Measurements from ENCODE around the gene SDK1. TPM values are rescaled to one million over a fixed set of nuclear protein-coding genes. Genes with fewer than 3 reads are reported as not detected.

The SDK1 gene
- total RNA-seq, 2 experiments from 2014 or later, result 0.20 to 0.25 TPM

DNA sequence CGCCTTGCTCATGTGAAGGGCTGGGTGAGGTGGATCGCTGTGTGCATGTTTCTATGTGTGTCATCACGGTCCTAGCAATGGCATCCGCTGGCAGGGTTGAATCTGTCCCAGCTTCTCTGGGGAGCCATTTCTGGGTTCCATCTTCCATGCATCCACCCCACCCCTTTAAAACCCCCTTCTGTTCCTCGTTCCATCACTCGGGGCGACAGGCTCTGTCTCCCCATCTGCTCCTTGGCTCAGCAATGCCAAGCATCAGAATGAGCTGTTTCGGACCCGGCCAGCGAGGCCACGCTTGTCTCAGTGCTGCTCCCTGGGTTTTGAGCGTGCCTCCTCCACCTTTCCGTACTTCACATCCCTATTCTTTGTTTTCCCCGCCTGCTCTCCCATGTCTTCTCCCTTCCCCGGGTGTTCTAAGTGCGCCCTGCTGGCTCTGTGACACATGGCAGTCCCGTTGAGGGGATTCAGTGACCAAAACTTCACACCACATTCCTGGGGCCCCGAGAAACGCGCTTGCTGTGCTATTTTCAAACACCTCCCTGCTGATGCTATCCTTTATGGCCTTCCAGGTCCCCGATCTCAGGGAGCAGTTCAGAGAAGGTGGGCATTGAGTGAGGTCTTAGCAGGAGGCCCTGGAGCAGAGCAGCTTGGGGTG is 827.0 kb downstream of the SDK1 start:
- DNase-seq (no peak), ATAC-seq (ENCODE audit: low read depth) (no peak)
- Mint-ChIP-seq H3K36me3 (no peaks in the 10 kb centered on the region), H3K9me3 (peaks cover 11% of the 10 kb centered on the region), H3K27ac (no peak overlapping the region), H3K27me3 (peaks cover 6% of the 10 kb centered on the region), H3K4me1 (peaks cover 4% of the 10 kb centered on the region), H3K4me3 (no peak overlapping the region)
- POLR2A ChIA-PET, result no interaction called here

DNA sequence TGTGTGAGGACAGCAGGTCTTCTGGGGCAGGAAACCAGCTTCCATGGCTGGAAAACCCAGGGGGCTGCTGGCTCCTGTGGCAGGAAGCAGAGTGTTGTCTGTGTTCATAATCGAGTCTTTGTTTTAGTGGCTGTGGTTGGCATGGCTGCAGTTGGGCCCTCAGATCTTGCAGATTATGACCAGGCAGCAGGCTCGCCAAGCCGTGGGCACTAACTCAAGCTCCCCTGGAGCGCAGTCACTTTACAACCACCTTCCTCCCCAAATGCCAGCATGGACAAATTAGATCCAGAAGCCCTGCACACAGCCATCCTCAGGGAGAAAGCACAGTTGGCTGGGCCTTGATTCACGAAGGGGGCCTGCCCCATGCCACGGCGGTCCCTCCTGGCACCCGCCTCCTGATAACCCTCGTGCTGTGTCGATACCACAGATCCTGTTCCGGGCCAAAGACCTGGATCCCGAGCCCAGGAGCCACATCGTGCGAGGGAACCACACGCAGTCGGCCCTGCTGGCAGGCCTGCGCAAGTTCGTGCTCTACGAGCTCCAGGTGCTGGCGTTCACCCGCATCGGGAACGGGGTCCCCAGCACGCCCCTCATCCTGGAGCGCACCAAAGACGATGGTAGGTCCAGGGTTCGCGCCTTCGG is 828.5 kb downstream of the SDK1 start:
- POLR2A ChIA-PET, result no interaction called here
- ATAC-seq (ENCODE audit: low read depth) (no peak), DNase-seq (no peak)

DNA sequence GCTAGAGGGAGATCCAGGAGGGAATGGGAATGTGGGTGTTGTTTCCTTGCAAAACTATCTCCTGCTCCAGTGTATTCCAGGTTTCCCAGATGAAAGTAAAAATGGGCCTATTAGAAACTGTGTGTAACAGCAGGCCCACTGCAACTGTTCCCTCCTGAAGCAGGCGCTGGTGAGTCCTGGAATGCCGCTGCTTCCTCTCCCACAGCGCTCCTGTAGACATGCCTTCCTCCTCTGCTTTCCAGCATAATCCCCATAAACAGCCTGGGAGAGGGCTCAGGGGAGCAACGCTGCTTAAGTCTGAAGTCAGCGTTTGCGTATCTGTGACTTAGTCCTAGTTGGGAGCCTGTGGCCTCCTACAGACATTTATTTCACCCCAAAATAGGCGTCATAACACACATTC is 830.0 kb downstream of the SDK1 start:
- Mint-ChIP-seq H3K9me3 (no peaks in the 10 kb centered on the region), H3K4me3 (no peak overlapping the region), H3K27me3 (peaks cover 2% of the 10 kb centered on the region), H3K27ac (no peak overlapping the region), H3K36me3 (no peaks in the 10 kb centered on the region), H3K4me1 (no peaks in the 10 kb centered on the region)
- DNase-seq (no peak), ATAC-seq (ENCODE audit: low read depth) (no peak)
- POLR2A ChIA-PET, result no interaction called here

More for the DNA sequence above, 828.5 kb downstream of the SDK1 start:
- H3K36me3 Mint-ChIP-seq, result no peaks in the 10 kb centered on the region
- no peak overlapping the region for H3K4me3 Mint-ChIP-seq
- no peak overlapping the region for H3K27ac Mint-ChIP-seq
- peaks cover 8% of the 10 kb centered on the region for H3K9me3 Mint-ChIP-seq
- no peaks in the 10 kb centered on the region for H3K4me1 Mint-ChIP-seq
- peaks cover 5% of the 10 kb centered on the region for H3K27me3 Mint-ChIP-seq

DNA sequence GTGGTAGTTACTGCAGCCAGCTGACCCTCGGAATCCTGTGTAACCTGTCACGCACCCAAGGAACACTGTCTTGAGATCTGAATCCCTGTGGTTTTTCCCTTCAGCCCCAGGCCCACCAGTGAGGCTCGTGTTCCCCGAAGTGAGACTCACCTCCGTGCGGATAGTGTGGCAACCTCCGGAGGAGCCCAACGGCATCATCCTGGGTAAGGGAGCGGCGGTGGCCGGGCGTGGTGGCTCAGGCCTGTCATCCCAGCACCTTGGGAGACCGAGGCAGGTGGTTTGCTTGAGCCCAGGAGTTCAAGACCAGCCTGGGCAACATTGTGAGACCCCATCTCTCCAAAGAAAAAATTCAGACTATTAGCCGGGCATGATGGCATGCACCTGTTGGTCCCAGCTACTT is 831.2 kb downstream of the SDK1 start:
- no peaks in the 10 kb centered on the region for H3K36me3 Mint-ChIP-seq
- no peak overlapping the region for H3K27ac Mint-ChIP-seq
- no peak for DNase-seq
- H3K4me1 Mint-ChIP-seq, result no peaks in the 10 kb centered on the region
- no peaks in the 10 kb centered on the region for H3K9me3 Mint-ChIP-seq
- H3K4me3 Mint-ChIP-seq, result no peak overlapping the region
- H3K27me3 Mint-ChIP-seq, result no peaks in the 10 kb centered on the region
- POLR2A ChIA-PET, result no interaction called here
- no peak for ATAC-seq (ENCODE audit: low read depth)

DNA sequence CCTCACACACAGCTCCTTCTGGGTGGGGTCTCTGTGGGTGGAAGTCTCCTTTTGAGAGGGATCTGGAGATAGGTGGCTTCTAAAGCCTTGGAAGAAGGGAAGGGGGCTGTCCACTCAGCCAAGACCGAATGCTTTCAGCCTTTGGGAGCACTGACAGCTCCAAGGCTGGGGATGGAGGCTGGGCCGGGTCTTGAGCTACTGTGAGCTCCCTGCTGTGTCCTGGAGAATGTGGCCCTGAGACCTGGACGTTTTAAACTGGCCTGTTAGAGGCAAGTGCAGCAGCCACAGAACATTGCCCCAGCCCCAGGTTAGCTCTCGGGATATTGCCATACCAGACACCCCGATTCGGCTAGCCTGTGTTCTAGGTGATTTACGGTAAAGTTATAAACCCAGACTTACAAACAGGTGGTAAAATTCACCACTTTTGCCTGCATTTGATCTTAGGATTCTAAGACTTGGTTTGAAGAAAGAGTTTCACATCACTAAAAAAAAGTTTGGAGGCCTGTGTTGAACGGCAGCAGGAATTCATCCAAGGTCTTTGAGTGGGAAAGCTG is 832.5 kb downstream of the SDK1 start:
- DNase-seq (no peak), ATAC-seq (ENCODE audit: low read depth) (no peak)
- no peaks in the 10 kb centered on the region for H3K27me3 Mint-ChIP-seq
- H3K4me1 Mint-ChIP-seq, result no peaks in the 10 kb centered on the region
- no peaks in the 10 kb centered on the region for H3K9me3 Mint-ChIP-seq
- no peak overlapping the region for H3K27ac Mint-ChIP-seq
- H3K36me3 Mint-ChIP-seq, result no peaks in the 10 kb centered on the region
- no peak overlapping the region for H3K4me3 Mint-ChIP-seq
- POLR2A ChIA-PET, result no interaction called here

DNA sequence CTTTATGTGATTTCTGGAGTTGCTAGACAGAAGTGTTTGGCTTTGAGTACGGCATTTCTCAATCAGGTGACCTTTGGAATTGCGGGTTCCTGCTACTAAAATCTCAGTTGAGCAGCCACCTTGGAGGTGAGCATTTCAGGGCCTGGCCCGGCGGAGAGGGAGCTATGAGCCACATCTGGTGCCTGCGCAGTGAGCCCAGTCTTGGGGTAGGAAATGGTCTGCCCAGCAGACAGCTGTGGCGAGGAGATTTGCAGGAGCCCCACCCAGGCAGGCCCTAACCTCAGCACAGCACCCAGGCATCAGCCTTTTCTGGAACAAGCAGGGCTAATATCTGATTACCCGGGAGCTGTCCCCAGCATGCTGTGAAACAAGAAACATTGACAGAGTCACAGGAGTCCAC is 833.2 kb downstream of the SDK1 start:
- ATAC-seq (ENCODE audit: low read depth) (no peak), DNase-seq (no peak)
- Mint-ChIP-seq H3K36me3 (no peaks in the 10 kb centered on the region), H3K27ac (no peak overlapping the region), H3K27me3 (no peaks in the 10 kb centered on the region), H3K9me3 (no peaks in the 10 kb centered on the region), H3K4me3 (no peak overlapping the region), H3K4me1 (no peaks in the 10 kb centered on the region)
- POLR2A ChIA-PET, result no interaction called here

DNA sequence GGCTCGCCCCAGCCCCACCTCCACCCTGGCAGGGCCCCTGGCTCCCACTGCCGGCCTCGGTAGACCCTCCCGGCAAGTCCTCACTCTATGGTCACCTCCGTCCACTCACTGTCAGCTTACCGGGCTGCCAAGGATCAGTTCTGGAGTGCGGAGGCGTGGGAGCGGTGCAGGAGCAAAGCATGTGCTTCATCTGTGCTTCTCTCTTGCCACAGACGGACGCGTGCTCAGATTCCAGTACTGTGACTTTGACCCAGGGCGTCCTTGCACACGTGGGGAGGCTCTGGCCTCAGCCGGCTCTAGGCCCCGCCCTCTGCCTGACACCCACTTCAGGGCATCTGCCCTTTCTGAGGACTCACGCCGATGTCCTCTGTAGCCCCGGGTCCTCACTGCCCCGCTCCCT is 833.6 kb downstream of the SDK1 start:
- no peak for ATAC-seq (ENCODE audit: low read depth)
- no peak for DNase-seq
- H3K36me3 Mint-ChIP-seq, result no peaks in the 10 kb centered on the region
- no peak overlapping the region for H3K4me3 Mint-ChIP-seq
- no peak overlapping the region for H3K27ac Mint-ChIP-seq
- H3K9me3 Mint-ChIP-seq, result no peaks in the 10 kb centered on the region
- H3K4me1 Mint-ChIP-seq, result no peaks in the 10 kb centered on the region
- POLR2A ChIA-PET, result no interaction called here
- no peaks in the 10 kb centered on the region for H3K27me3 Mint-ChIP-seq

DNA sequence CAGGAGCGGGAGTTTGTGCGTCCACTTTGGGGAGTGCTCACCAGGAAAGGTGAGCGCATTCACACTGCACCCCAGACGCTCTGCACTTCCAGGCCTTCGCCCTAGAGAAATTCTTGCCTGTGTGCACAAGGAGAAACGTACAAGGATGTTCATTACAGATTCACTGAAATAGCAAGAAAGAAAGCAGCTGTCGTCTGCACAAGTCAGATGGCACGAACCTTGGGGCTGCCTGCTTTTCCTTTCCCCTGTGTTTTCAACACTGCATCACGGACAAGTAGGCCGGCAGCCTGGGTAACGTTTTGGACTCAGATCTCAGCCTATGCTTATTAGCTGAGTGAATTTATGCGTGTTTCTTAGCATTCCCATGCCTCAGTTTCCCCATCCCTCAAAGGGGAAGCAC is 834.2 kb downstream of the SDK1 start:
- H3K4me1 Mint-ChIP-seq, result no peaks in the 10 kb centered on the region
- POLR2A ChIA-PET, result no interaction called here
- H3K27me3 Mint-ChIP-seq, result no peaks in the 10 kb centered on the region
- DNase-seq, result no peak
- ATAC-seq (ENCODE audit: low read depth), result no peak
- no peak overlapping the region for H3K4me3 Mint-ChIP-seq
- no peaks in the 10 kb centered on the region for H3K36me3 Mint-ChIP-seq
- no peak overlapping the region for H3K27ac Mint-ChIP-seq
- no peaks in the 10 kb centered on the region for H3K9me3 Mint-ChIP-seq

DNA sequence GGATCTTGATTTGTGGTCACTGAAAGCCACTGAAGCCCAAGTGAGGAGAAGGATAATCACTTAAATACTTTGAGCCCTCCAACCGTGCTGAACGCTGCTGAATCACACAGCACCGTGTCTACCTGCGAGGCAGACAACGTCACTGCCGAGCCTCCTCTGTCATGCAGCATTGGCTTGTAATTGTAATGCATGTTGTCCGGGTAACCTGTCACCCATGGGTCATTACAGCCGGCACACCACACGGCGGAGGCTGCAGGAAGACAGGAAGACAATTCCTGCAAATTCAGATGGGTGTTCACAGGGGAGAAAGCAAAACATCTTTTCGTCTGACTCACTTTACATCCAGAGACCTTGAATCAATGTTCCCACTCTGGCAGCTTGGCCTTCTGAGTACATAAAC is 835.0 kb downstream of the SDK1 start:
- Mint-ChIP-seq H3K27me3 (no peaks in the 10 kb centered on the region), H3K4me1 (no peaks in the 10 kb centered on the region), H3K9me3 (no peaks in the 10 kb centered on the region), H3K4me3 (no peak overlapping the region), H3K36me3 (no peaks in the 10 kb centered on the region), H3K27ac (no peak overlapping the region)
- DNase-seq (no peak), ATAC-seq (ENCODE audit: low read depth) (no peak)
- POLR2A ChIA-PET, result no interaction called here

DNA sequence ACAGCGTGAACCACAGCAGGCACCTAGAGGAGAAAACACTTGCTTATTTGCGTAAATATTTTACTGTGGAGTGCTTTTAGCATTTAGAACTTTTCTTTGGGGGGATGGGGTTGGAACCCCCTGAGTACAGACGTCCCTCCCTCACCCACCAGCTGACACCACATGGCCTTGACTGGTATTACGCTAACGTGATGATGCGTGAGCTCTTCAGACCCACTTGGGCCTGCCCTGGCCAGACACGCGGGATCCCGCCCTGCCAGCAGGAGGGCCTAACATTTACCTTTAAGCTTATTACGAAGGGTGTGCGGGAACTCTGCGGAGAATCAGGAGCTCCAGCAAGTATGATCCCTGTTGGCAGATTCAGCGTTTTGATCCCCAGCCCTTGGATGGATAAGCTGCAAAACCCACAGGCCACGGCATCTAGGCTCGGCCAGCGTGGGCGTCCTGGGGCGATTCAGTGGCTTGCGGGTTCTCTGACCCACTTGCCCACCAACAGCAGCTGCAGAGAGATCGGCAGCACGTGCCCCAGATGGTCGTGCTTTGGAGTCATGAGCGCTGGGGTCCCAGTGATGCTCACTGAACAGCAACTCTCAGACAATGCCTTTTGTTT is 835.6 kb downstream of the SDK1 start:
- Mint-ChIP-seq H3K27me3 (no peaks in the 10 kb centered on the region), H3K4me1 (no peaks in the 10 kb centered on the region), H3K4me3 (no peak overlapping the region), H3K9me3 (no peaks in the 10 kb centered on the region), H3K27ac (no peak overlapping the region), H3K36me3 (no peaks in the 10 kb centered on the region)
- POLR2A ChIA-PET, result no interaction called here
- DNase-seq, result no peak
- ATAC-seq (ENCODE audit: low read depth), result no peak

DNA sequence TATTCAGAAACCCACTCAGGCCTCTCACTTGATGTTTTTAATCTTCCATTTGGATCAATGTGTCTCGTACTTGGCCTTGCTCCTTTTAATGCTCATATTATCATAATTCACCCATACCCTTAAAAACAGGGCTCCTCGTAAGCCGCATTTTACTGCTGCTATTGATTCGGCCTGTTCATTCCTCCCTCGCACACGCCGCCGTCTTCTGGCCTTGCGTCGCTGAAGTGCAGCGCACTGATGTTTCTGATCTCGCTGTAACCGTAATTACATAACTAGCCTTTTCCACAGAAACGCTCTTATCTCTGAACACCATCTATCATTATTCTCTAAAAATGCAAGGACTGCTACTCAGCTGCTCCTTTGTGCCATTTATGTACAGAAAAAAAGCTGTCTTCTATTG is 836.5 kb downstream of the SDK1 start:
- Mint-ChIP-seq H3K27ac (no peak overlapping the region), H3K4me1 (no peaks in the 10 kb centered on the region), H3K4me3 (no peak overlapping the region), H3K36me3 (no peaks in the 10 kb centered on the region), H3K9me3 (no peaks in the 10 kb centered on the region), H3K27me3 (no peaks in the 10 kb centered on the region)
- ATAC-seq (ENCODE audit: low read depth), result no peak
- no peak for DNase-seq
- POLR2A ChIA-PET, result no interaction called here

DNA sequence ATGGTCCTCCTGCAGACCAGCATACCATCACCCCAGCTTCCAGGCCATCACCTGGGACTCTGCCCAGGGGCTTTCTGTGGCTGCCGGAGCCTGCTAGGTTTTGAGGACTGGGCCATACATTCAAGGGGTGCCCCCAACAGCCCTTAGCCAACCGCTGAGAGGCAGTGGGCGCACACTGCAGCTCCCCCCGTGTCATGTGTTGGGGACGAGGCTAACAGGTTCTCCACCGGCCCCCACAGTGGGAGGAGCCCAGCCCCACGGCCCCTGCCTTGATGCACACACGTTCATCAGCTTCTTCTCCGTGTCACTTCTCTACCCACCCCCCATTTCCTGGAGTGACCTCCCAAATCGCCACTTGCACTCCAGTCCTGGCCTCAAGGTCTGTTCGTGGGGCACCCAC is 837.8 kb downstream of the SDK1 start:
- Mint-ChIP-seq H3K36me3 (no peaks in the 10 kb centered on the region), H3K9me3 (no peaks in the 10 kb centered on the region), H3K4me1 (no peaks in the 10 kb centered on the region), H3K27ac (no peak overlapping the region), H3K4me3 (no peak overlapping the region), H3K27me3 (no peaks in the 10 kb centered on the region)
- POLR2A ChIA-PET, result no interaction called here
- DNase-seq (no peak), ATAC-seq (ENCODE audit: low read depth) (no peak)

DNA sequence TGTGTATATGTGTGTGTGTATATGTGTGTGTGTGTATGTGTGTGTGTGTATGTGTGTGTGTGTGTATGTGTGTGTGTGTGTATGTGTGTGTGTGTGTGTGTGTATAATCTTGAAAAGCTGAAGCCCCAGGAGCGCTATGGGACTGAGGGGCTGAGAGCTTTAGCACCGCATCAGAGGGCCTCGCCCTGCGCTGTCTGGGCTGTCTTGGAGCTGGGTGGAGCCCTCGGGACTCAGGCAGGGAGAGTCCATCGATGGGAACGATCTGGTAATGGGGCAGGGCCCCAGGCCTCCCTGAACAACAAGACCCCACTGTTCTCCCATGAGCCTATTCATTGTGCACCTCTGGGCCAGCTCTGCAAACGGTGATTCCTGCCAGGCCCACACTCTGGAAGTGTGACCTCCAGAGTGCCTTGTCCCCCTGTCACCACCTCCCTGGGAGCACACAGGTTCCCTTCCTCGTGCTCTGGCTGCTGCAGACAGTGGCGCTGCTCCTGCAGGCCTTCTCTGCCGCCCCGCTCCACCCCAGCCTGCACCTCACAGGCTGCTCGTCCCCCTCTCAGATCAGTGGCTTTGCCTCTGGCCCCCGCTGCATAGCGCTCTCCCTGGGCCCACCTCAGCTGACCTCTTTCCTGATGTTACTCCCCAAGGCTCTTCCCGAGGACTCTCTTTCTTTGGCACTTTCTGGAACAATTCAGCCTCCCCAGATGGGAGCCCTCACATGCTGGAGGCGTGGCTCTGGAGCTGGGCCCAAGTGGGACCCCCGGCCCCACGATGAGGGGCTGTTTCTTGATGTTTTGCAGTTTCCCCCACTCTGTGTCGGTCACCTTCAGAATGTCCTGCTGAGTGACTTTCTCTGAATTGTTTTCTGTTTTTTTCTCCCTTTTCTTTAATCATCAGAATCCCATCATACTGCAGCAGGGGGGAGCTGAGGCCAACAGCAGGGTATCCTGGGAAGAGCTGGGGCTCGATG is 838.9 kb downstream of the SDK1 start:
- peaks cover 2% of the 10 kb centered on the region for H3K4me1 Mint-ChIP-seq
- H3K36me3 Mint-ChIP-seq, result no peaks in the 10 kb centered on the region
- H3K4me3 Mint-ChIP-seq, result no peak overlapping the region
- ATAC-seq (ENCODE audit: low read depth) (no peak), DNase-seq (no peak)
- no peaks in the 10 kb centered on the region for H3K9me3 Mint-ChIP-seq
- peaks cover 5% of the 10 kb centered on the region for H3K27me3 Mint-ChIP-seq
- POLR2A ChIA-PET, result no interaction called here
- H3K27ac Mint-ChIP-seq, result no peak overlapping the region

All from activated naive CD8-positive, alpha-beta T cell treated with anti-CD3 and anti-CD28 coated beads, Interleukin-2, amount 10 ng/mL, durations not matched to agents 7 days and 5 days (primary cell).